MM.1S (cell line): ENCODE data around the gene NFATC1.

ENCODE experiments used
- EZH2 ChIP-seq: fragments of 300-600 bp; sonication (generic); optimal IDR thresholded peaks from 2 replicates; pipeline ENCODE3; 2017; ENCODE audit warnings: low read depth, mild to moderate bottlenecking, antibody characterized with exemption, low read length, mixed read lengths
- EZH2phosphoT487 ChIP-seq: fragments of 300-600 bp; sonication (generic); IDR thresholded peaks from 2 replicates; pipeline ENCODE4 v1.6.1; 2018; ENCODE audit warnings: antibody characterized with exemption, low read length
- TF ChIP-seq, protein P1 (sequence below): fragments of 300-600 bp; sonication (generic); IDR thresholded peaks from 2 replicates; pipeline ENCODE4 v1.5.1; 2016; ENCODE audit warnings: antibody characterized with exemption, low read length, mixed read lengths

GRCh38 chr18:79543861-79544385 lies 148.2 kb downstream of the NFATC1 start:
- TF ChIP-seq, protein P1, sequence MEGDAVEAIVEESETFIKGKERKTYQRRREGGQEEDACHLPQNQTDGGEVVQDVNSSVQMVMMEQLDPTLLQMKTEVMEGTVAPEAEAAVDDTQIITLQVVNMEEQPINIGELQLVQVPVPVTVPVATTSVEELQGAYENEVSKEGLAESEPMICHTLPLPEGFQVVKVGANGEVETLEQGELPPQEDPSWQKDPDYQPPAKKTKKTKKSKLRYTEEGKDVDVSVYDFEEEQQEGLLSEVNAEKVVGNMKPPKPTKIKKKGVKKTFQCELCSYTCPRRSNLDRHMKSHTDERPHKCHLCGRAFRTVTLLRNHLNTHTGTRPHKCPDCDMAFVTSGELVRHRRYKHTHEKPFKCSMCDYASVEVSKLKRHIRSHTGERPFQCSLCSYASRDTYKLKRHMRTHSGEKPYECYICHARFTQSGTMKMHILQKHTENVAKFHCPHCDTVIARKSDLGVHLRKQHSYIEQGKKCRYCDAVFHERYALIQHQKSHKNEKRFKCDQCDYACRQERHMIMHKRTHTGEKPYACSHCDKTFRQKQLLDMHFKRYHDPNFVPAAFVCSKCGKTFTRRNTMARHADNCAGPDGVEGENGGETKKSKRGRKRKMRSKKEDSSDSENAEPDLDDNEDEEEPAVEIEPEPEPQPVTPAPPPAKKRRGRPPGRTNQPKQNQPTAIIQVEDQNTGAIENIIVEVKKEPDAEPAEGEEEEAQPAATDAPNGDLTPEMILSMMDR: no peak
- TF ChIP-seq EZH2 (no peak), EZH2phosphoT487 (no peak)
